Mesenchymal stem cell (in vitro differentiated cells and primary cell): ENCODE data around the gene ADAMTS18.

Source experiments
- DNase-seq: peaks from one replicate; pipeline ENCODE4 v3.0.0-alpha.2; 2013
- H2AFZ ChIP-seq: one replicate; pipeline ENCODE4 v1.6.1; 2013; ENCODE audit warnings: low read depth, mild to moderate bottlenecking, control low read depth, inconsistent platforms, low read length, moderate library complexity
- H2AK5ac ChIP-seq: 2 replicates; pipeline ENCODE4 v1.6.1; 2013; ENCODE audit warnings: low read length, moderate library complexity, mild to moderate bottlenecking, inconsistent platforms; ENCODE audit not compliant: severe bottlenecking
- H2BK120ac ChIP-seq: one replicate; pipeline ENCODE4 v1.6.1; 2013; ENCODE audit warnings: low read depth, mild to moderate bottlenecking, inconsistent platforms, low read length, moderate library complexity
- H2BK12ac ChIP-seq, 2 experiments: one replicate each; pipeline ENCODE4 v1.6.1; 2013; ENCODE audit warnings: inconsistent platforms in 2 of 2, low read length in 2 of 2, mild to moderate bottlenecking in 2 of 2, moderate library complexity in 2 of 2, control low read depth in 1 of 2
- H2BK15ac ChIP-seq: one replicate; pipeline ENCODE4 v1.6.1; 2013; ENCODE audit warnings: mild to moderate bottlenecking, low read depth, inconsistent platforms; ENCODE audit not compliant: poor library complexity, severe bottlenecking
- H2BK5ac ChIP-seq: 2 replicates; pipeline ENCODE4 v1.6.1; 2013; ENCODE audit warnings: low read depth, mild to moderate bottlenecking, low read length, control low read depth, inconsistent platforms; ENCODE audit not compliant: poor library complexity, severe bottlenecking
- H3K14ac ChIP-seq, 2 experiments: one replicate each; pipeline ENCODE4 v1.6.1; 2013; ENCODE audit warnings: inconsistent platforms in 2 of 2, low read length in 2 of 2, control low read depth in 1 of 2, mild to moderate bottlenecking in 1 of 2, moderate library complexity in 1 of 2
- H3K18ac ChIP-seq, 2 experiments: one replicate each; pipeline ENCODE4 v1.6.1; 2013; ENCODE audit warnings: inconsistent platforms in 2 of 2, low read length in 2 of 2, control low read depth in 1 of 2, low read depth in 1 of 2, mild to moderate bottlenecking in 1 of 2
- H3K23ac ChIP-seq, 2 experiments: one replicate each; pipeline ENCODE4 v1.6.1; 2013; ENCODE audit warnings: inconsistent platforms in 2 of 2, low read length in 2 of 2, mild to moderate bottlenecking in 2 of 2, moderate library complexity in 2 of 2, control low read depth in 1 of 2
- H3K27ac ChIP-seq: 2 replicates; pipeline ENCODE4 v1.5.1; 2013; ENCODE audit warnings: mild to moderate bottlenecking, moderate library complexity, low read length, control low read depth, inconsistent platforms; ENCODE audit not compliant: poor library complexity, severe bottlenecking
- H3K27me3 ChIP-seq, 2 experiments: 2 replicates each; pipeline versions ENCODE4 v1.6.1 to v1.7.0; 2013; ENCODE audit warnings: low read length in 2 of 2, mild to moderate bottlenecking in 2 of 2, moderate library complexity in 2 of 2, control low read depth in 1 of 2, inconsistent platforms in 1 of 2; ENCODE audit not compliant: control insufficient read depth in 1 of 2, insufficient read depth in 1 of 2
- H3K36me3 ChIP-seq, 2 experiments: 2 replicates each; pipeline versions ENCODE4 v1.6.1 to v1.7.0; 2013; ENCODE audit warnings: low read length in 2 of 2, control low read depth in 1 of 2, inconsistent platforms in 1 of 2, low read depth in 1 of 2, mild to moderate bottlenecking in 1 of 2; ENCODE audit not compliant: insufficient read depth in 2 of 2, control insufficient read depth in 1 of 2
- H3K4ac ChIP-seq, 2 experiments: one replicate each; pipeline ENCODE4 v1.6.1; 2013; ENCODE audit warnings: inconsistent platforms in 2 of 2, low read length in 2 of 2, mild to moderate bottlenecking in 2 of 2, moderate library complexity in 2 of 2, control low read depth in 1 of 2, low read depth in 1 of 2
- H3K4me1 ChIP-seq: 2 replicates; pipeline ENCODE4 v1.6.1; 2013; ENCODE audit warnings: low read depth, low read length, control low read depth; ENCODE audit not compliant: control insufficient read depth, insufficient read depth
- H3K4me2 ChIP-seq: 2 replicates; pipeline ENCODE4 v1.6.1; 2013; ENCODE audit warnings: low read length, mild to moderate bottlenecking, inconsistent platforms; ENCODE audit not compliant: poor library complexity, severe bottlenecking
- H3K4me3 ChIP-seq, 2 experiments: 2 replicates each; pipeline versions ENCODE4 v1.5.1 to v1.7.0; 2013; ENCODE audit warnings: low read length in 2 of 2, mild to moderate bottlenecking in 2 of 2, control low read depth in 1 of 2, low read depth in 1 of 2; ENCODE audit not compliant: insufficient read depth in 1 of 2
- H3K79me1 ChIP-seq: replicated peaks from 2 replicates; pipeline ENCODE4 v1.6.1; 2013; ENCODE audit warnings: mild to moderate bottlenecking, control low read depth, low read length, inconsistent platforms; ENCODE audit not compliant: poor library complexity, severe bottlenecking
- H3K9ac ChIP-seq: 2 replicates; pipeline ENCODE4 v1.7.0; 2013; ENCODE audit warnings: mild to moderate bottlenecking, low read length, moderate library complexity
- H3K9me3 ChIP-seq: 2 replicates; pipeline ENCODE4 v1.7.0; 2013; ENCODE audit warnings: mild to moderate bottlenecking, low read length; ENCODE audit not compliant: control insufficient read depth
- H4K8ac ChIP-seq: one replicate; pipeline ENCODE4 v1.6.1; 2013; ENCODE audit warnings: inconsistent platforms, mild to moderate bottlenecking, low read length, moderate library complexity
- H4K91ac ChIP-seq: one replicate; pipeline ENCODE4 v1.6.1; 2013; ENCODE audit warnings: mild to moderate bottlenecking, low read length, inconsistent platforms
- WGBS: methylation state at CpG from one replicate; pipeline ENCODE4 v1.1.7; 2013; ENCODE audit warnings: mixed read lengths; 5-methylcytosine and 5-hydroxymethylcytosine counted together

The ADAMTS18 gene

GRCh38 chr16:77297996-77298395, 136.8 kb downstream of the ADAMTS18 start:
- Histone ChIP-seq H2BK120ac (no peak overlapping the region), H3K27me3 (no peaks in the 10 kb centered on the region), H3K79me1 (no peaks in the 10 kb centered on the region), H3K27ac (peak overlapping the region; percentile 97), H3K4me2 (no peak overlapping the region), H3K9me3 (no peaks in the 10 kb centered on the region), H3K18ac (no peak overlapping the region), H3K4me1 (peaks cover 7% of the 10 kb centered on the region), H3K4me3 (no peak overlapping the region), H3K14ac (no peak overlapping the region), H3K4ac (no peak overlapping the region), H2BK12ac (no peak overlapping the region), H3K9ac (peak overlapping the region; percentile 43), H2BK5ac (no peak overlapping the region), H2BK15ac (no peak overlapping the region), H4K8ac (no peak overlapping the region), H2AK5ac (no peak overlapping the region), H4K91ac (no peak overlapping the region), H3K36me3 (no peaks in the 10 kb centered on the region), H3K23ac (no peak overlapping the region), H2AFZ (no peak overlapping the region)
- DNase-seq, result peak; percentile 40
- 57% methylated on average over 5 of the region's 5 CpGs for WGBS

DNA sequence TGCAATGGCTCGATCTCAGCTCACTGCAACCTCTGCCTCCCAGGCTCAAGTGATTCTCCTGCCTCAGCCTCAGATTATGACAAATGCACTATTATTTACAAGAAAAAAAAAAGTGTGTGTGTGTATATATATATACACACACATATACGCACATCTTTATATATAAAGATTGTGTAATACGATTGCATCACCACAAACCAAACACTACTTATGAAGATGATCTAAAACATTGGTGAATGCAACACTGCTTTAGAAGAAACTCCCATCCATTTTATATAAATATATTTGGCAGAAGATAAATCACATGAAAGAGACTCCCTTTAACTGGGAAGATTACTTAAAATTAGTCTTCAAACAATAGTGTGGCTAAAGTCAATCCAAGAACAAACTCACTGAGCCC, 138.9 kb downstream of the ADAMTS18 start:
- H3K23ac ChIP-seq, result no peak overlapping the region
- no peaks in the 10 kb centered on the region for H3K9me3 ChIP-seq
- no peak overlapping the region for H3K14ac ChIP-seq
- no peak overlapping the region for H3K4me3 ChIP-seq
- H3K4me1 ChIP-seq, result peaks cover 7% of the 10 kb centered on the region
- no peak overlapping the region for H2BK120ac ChIP-seq
- H3K9ac ChIP-seq, result no peak overlapping the region
- H3K18ac ChIP-seq, result no peak overlapping the region
- 100% methylated on average over 1 of the region's 3 CpGs for WGBS
- no peak overlapping the region for H3K27ac ChIP-seq
- H2BK15ac ChIP-seq, result no peak overlapping the region
- no peak overlapping the region for H2AK5ac ChIP-seq
- H3K4me2 ChIP-seq, result no peak overlapping the region
- no peak overlapping the region for H4K91ac ChIP-seq
- H2AFZ ChIP-seq, result no peak overlapping the region
- DNase-seq, result peak; percentile 25
- H3K4ac ChIP-seq, result no peak overlapping the region
- H3K79me1 ChIP-seq, result no peaks in the 10 kb centered on the region
- H3K36me3 ChIP-seq, result no peaks in the 10 kb centered on the region
- H4K8ac ChIP-seq, result no peak overlapping the region
- no peak overlapping the region for H2BK5ac ChIP-seq
- no peaks in the 10 kb centered on the region for H3K27me3 ChIP-seq
- no peak overlapping the region for H2BK12ac ChIP-seq

- no peak overlapping the region for H3K4me3 ChIP-seq
- H3K4me2 ChIP-seq, result no peak overlapping the region
- no peak overlapping the region for H3K23ac ChIP-seq
- H3K9me3 ChIP-seq, result no peaks in the 10 kb centered on the region
- no peaks in the 10 kb centered on the region for H3K27me3 ChIP-seq
- H2BK120ac ChIP-seq, result no peak overlapping the region
- no peak overlapping the region for H3K14ac ChIP-seq
- no peaks in the 10 kb centered on the region for H3K36me3 ChIP-seq
- peak overlapping the region; percentile 73 for H3K9ac ChIP-seq
- H3K18ac ChIP-seq, result peak overlapping the region in 1 of 2 experiments; percentile 21
- peak overlapping the region; percentile 18 for H2AK5ac ChIP-seq
- 82% methylated on average over 9 of the region's 10 CpGs for WGBS
- no peak overlapping the region for H4K8ac ChIP-seq
- no peak overlapping the region for H2BK15ac ChIP-seq
- H3K27ac ChIP-seq, result no peak overlapping the region
- H3K79me1 ChIP-seq, result no peaks in the 10 kb centered on the region
- no peak overlapping the region for H4K91ac ChIP-seq
- no peak overlapping the region for H2AFZ ChIP-seq
- no peak overlapping the region for H2BK5ac ChIP-seq
- DNase-seq, result peak; percentile 87
- peak overlapping the region in 1 of 2 experiments; percentile 71 for H3K4ac ChIP-seq
- peak overlapping the region in 1 of 2 experiments; percentile 67 for H2BK12ac ChIP-seq
- H3K4me1 ChIP-seq, result peaks cover 3% of the 10 kb centered on the region
Measured at GRCh38 chr16:77290451-77291115, 144.3 kb downstream of the ADAMTS18 start.

DNA sequence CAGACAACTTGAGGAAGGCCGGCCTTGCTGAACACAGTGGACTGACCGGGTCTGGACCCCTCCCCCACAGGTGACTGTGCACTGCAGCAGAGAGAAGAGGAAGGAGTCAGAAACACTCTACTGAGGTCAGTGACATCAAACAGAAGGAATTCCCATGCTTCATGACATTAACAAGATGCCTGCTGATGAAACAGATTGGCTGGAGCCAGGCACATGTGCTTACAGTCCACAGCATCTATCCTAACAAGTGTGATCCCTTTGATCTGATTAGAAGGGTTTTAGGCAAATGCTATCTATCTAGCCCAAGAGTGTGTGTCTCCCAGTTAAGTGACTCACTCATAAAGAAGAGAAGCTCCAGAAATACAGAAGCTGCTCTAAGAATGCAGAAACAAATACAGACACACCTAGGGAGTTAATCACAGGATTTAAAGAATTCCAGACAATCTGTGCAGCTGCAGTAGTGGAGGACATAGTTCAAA, 145.5 kb downstream of the ADAMTS18 start:
- H2BK15ac ChIP-seq, result no peak overlapping the region
- H3K27ac ChIP-seq, result no peak overlapping the region
- no peaks in the 10 kb centered on the region for H3K9me3 ChIP-seq
- H3K4me3 ChIP-seq, result no peak overlapping the region
- H4K8ac ChIP-seq, result no peak overlapping the region
- no peaks in the 10 kb centered on the region for H3K36me3 ChIP-seq
- no peak overlapping the region for H3K18ac ChIP-seq
- H3K27me3 ChIP-seq, result no peaks in the 10 kb centered on the region
- peak overlapping the region; percentile 77 for H3K9ac ChIP-seq
- peak overlapping the region; percentile 74 for H2BK120ac ChIP-seq
- H2BK12ac ChIP-seq, result no peak overlapping the region
- H3K14ac ChIP-seq, result no peak overlapping the region
- 8% methylated on average over 2 of the region's 2 CpGs for WGBS
- H3K4me2 ChIP-seq, result no peak overlapping the region
- no peaks in the 10 kb centered on the region for H3K79me1 ChIP-seq
- no peak overlapping the region for H2AFZ ChIP-seq
- no peak overlapping the region for H2BK5ac ChIP-seq
- H3K4me1 ChIP-seq, result peaks cover 3% of the 10 kb centered on the region
- no peak overlapping the region for H3K23ac ChIP-seq
- H3K4ac ChIP-seq, result no peak overlapping the region
- no peak overlapping the region for H4K91ac ChIP-seq
- peak; percentile 93 for DNase-seq
- H2AK5ac ChIP-seq, result no peak overlapping the region
